IPS-NIHi11 (cell line): Measurements from ENCODE around the gene NCOA1.

ENCODE experiments used
- DNase-seq: peaks from one replicate; pipeline ENCODE4 v3.0.0; 2012; ENCODE audit warnings: mixed read lengths, low spot score

Gene NCOA1

GRCh38 chr2:24743924-24744323 is 252.9 kb downstream of the NCOA1 start:
- no peak for DNase-seq

- no peak for DNase-seq
These were observed 253.3 kb downstream of the NCOA1 start for GRCh38 chr2:24744356-24744755.

- no peak for DNase-seq
These were observed 254.8 kb downstream of the NCOA1 start for GRCh38 chr2:24745825-24746224.

- no peak for DNase-seq
These were observed 256.2 kb downstream of the NCOA1 start for GRCh38 chr2:24747299-24747698.

GRCh38 chr2:24749069-24749691 is 258.1 kb downstream of the NCOA1 start:
- DNase-seq, result peak; percentile 65

- DNase-seq, result no peak
These were observed 264.1 kb downstream of the NCOA1 start for GRCh38 chr2:24754985-24755705.

- no peak for DNase-seq
These were observed 265.7 kb downstream of the NCOA1 start for GRCh38 chr2:24756789-24757188.

GRCh38 chr2:24761866-24762265 is 270.8 kb downstream of the NCOA1 start:
- DNase-seq, result no peak

GRCh38 chr2:24762518-24762917 is 271.5 kb downstream of the NCOA1 start:
- DNase-seq, result no peak

- DNase-seq, result no peak
These were observed 272.8 kb downstream of the NCOA1 start for GRCh38 chr2:24763843-24764242.

GRCh38 chr2:24766609-24767008 is 275.6 kb downstream of the NCOA1 start:
- no peak for DNase-seq

GRCh38 chr2:24768013-24768412 is 277.0 kb downstream of the NCOA1 start:
- DNase-seq, result no peak

GRCh38 chr2:24768601-24769000 is 277.5 kb downstream of the NCOA1 start:
- DNase-seq, result no peak

- DNase-seq, result no peak
These were observed 280.0 kb downstream of the NCOA1 start for GRCh38 chr2:24771061-24771460.

- DNase-seq, result no peak
These were observed 280.9 kb downstream of the NCOA1 start for GRCh38 chr2:24771764-24772586.

- DNase-seq, result no peak
These were observed 283.3 kb downstream of the NCOA1 start for GRCh38 chr2:24774373-24774772.

GRCh38 chr2:24779116-24779515 is 288.1 kb downstream of the NCOA1 start:
- no peak for DNase-seq

GRCh38 chr2:24783641-24784040 is 292.6 kb downstream of the NCOA1 start:
- DNase-seq, result no peak

GRCh38 chr2:24785671-24786321 is 294.7 kb downstream of the NCOA1 start:
- DNase-seq, result no peak

- no peak for DNase-seq
These were observed 296.5 kb downstream of the NCOA1 start for GRCh38 chr2:24787532-24787931.

GRCh38 chr2:24788816-24789215 is 297.8 kb downstream of the NCOA1 start:
- no peak for DNase-seq

GRCh38 chr2:24791452-24791851 is 300.4 kb downstream of the NCOA1 start:
- no peak for DNase-seq

GRCh38 chr2:24792542-24792873 is 301.5 kb downstream of the NCOA1 start:
- DNase-seq, result no peak
